Bronchial epithelial cell (primary cell): ENCODE data around the gene COQ8A. TPM values are rescaled to one million over a fixed set of nuclear protein-coding genes. Genes with fewer than 3 reads are reported as not detected.
"Not testable (repeated sequence)": the region's sequence is repeated elsewhere in the genome, so short reads cannot be mapped to it uniquely, and the experiment has no call there.

ENCODE experiments used
- DNase-seq: peaks from one replicate; pipeline ENCODE4 v3.0.0-alpha.2; 2010; ENCODE audit warnings: low read depth
- FAIRE-seq: peaks from 2 replicates; lab custom pipeline; 2011; peaks lifted over from hg19 to GRCh38; lab: Jason Lieb, UNC
- H3K27me3 ChIP-seq: 2 replicates; pipeline ENCODE4 v1.5.1; 2011; ENCODE audit warnings: low read length; ENCODE audit not compliant: control insufficient read depth, insufficient read depth
- H3K36me3 ChIP-seq: 2 replicates; pipeline ENCODE4 v1.5.1; 2011; ENCODE audit warnings: low read length; ENCODE audit not compliant: control insufficient read depth, insufficient read depth
- H3K4me3 ChIP-seq: 2 replicates; pipeline ENCODE4 v1.5.1; 2011; ENCODE audit warnings: mild to moderate bottlenecking, low read depth, low read length, control low read depth
- CTCF ChIP-seq: IDR thresholded peaks from 2 replicates; pipeline ENCODE4 v1.5.1; 2011; ENCODE audit warnings: mild to moderate bottlenecking, moderate library complexity, low read length, control low read depth, inconsistent platforms; ENCODE audit not compliant: insufficient read depth, severe bottlenecking
- total RNA-seq: library from RNA; depleted of rRNA; stranded (reverse); fragments of >200 nt; gene quantifications from 2 replicates; pipeline ENCODE4 v1.2.1, GENCODE V29; 2014

Gene COQ8A
- total RNA-seq, 1 donor from 2014 or later, result 6.1 TPM

GRCh38 chr1:226950871-226951270, 10.8 kb downstream of the COQ8A start:
- Histone ChIP-seq H3K36me3 (no peaks in the 10 kb centered on the region), H3K27me3 (no peaks in the 10 kb centered on the region), H3K4me3 (no peak overlapping the region)
- DNase-seq (no peak), FAIRE-seq (no peak)
- no peak for TF ChIP-seq CTCF

GRCh38 chr1:226951286-226952117, 11.4 kb downstream of the COQ8A start:
- no peak for TF ChIP-seq CTCF
- Histone ChIP-seq H3K27me3 (no peaks in the 10 kb centered on the region), H3K4me3 (no peak overlapping the region), H3K36me3 (no peaks in the 10 kb centered on the region)
- DNase-seq (no peak), FAIRE-seq (no peak)

- no peak for TF ChIP-seq CTCF
- no peak for DNase-seq
- Histone ChIP-seq H3K4me3 (no peak overlapping the region), H3K27me3 (no peaks in the 10 kb centered on the region), H3K36me3 (no peaks in the 10 kb centered on the region)
- no peak for FAIRE-seq
Observed at GRCh38 chr1:226952118-226952441, 12.0 kb downstream of the COQ8A start.

GRCh38 chr1:226953175-226953800, 13.2 kb downstream of the COQ8A start:
- DNase-seq (no peak), FAIRE-seq (no peak)
- H3K36me3 ChIP-seq, result no peaks in the 10 kb centered on the region
- no peak overlapping the region for H3K4me3 ChIP-seq
- no peak for TF ChIP-seq CTCF
- no peaks in the 10 kb centered on the region for H3K27me3 ChIP-seq

GRCh38 chr1:226954337-226954736, 14.2 kb downstream of the COQ8A start:
- TF ChIP-seq CTCF, result no peak

GRCh38 chr1:226954777-226955176, 14.7 kb downstream of the COQ8A start:
- no peak for TF ChIP-seq CTCF
- no peak for FAIRE-seq
- no peak for DNase-seq
- Histone ChIP-seq H3K36me3 (no peaks in the 10 kb centered on the region), H3K4me3 (no peak overlapping the region), H3K27me3 (no peaks in the 10 kb centered on the region)

More at GRCh38 chr1:226954337-226954736, 14.2 kb downstream of the COQ8A start:
- FAIRE-seq, result no peak
- DNase-seq, result no peak
- no peaks in the 10 kb centered on the region for H3K27me3 ChIP-seq
- H3K36me3 ChIP-seq, result no peaks in the 10 kb centered on the region
- H3K4me3 ChIP-seq, result no peak overlapping the region

GRCh38 chr1:226955857-226956256, 15.8 kb downstream of the COQ8A start:
- DNase-seq, H3K4me3 ChIP-seq, FAIRE-seq, H3K27me3 ChIP-seq, H3K36me3 ChIP-seq: not testable (repeated sequence)
